Endothelial cell of umbilical vein (primary cell): ENCODE data around the gene EXT2. TPM values are rescaled to one million over a fixed set of nuclear protein-coding genes. Genes with fewer than 3 reads are reported as not detected.

ENCODE experiments used
- BruUV-seq: library from RNA; stranded (reverse); fragments of 400-500 nt; replicated peaks from 2 replicates; lab custom pipeline; 2021; lab: Mats Ljungman, UMichigan
- CTCF ChIA-PET: fragments of 300-600, 350-600 bp; sonication (Branson Sonifier 250); formaldehyde crosslinking; loops from one replicate; lab custom pipeline; 2021; ENCODE audit warnings: antibody characterized with exemption, inconsistent platforms; lab: Charles Lee
- POLR2A ChIA-PET: fragments of 300-600, 350-600 bp; sonication (Branson Sonifier 250); formaldehyde crosslinking; loops from one replicate; lab custom pipeline; 2021; ENCODE audit warnings: antibody characterized with exemption, inconsistent platforms; lab: Charles Lee
- DNase-seq: peaks from one replicate; pipeline ENCODE4 v3.0.0-alpha.2; 2011; ENCODE audit warnings: low read depth, low spot score
- FAIRE-seq: peaks from 2 replicates; lab custom pipeline; 2011; peaks lifted over from hg19 to GRCh38; lab: Jason Lieb, UNC
- H2AFZ ChIP-seq: 2 replicates; pipeline ENCODE4 v1.6.0; 2012; ENCODE audit warnings: low read depth, low read length, control low read depth, inconsistent platforms
- H3K27ac ChIP-seq: 2 replicates; pipeline ENCODE4 v1.5.1; 2011; ENCODE audit warnings: low read depth, mild to moderate bottlenecking, control low read depth, low read length, moderate library complexity; ENCODE audit not compliant: insufficient read depth
- H3K27me3 ChIP-seq, 2 experiments: 2 replicates each; pipeline versions ENCODE4 v1.6.0 to v1.6.1; 2011; ENCODE audit warnings: low read length in 2 of 2, mixed read lengths in 1 of 2; ENCODE audit not compliant: control insufficient read depth in 2 of 2, insufficient read depth in 2 of 2
- H3K36me3 ChIP-seq, 2 experiments: 2 replicates in 1 of 2; 3 replicates in 1 of 2; pipeline ENCODE4 v1.5.1; 2011; ENCODE audit warnings: low read length in 2 of 2, mild to moderate bottlenecking in 1 of 2, moderate library complexity in 1 of 2; ENCODE audit not compliant: control insufficient read depth in 2 of 2, insufficient read depth in 2 of 2; ENCODE audit errors: extremely low read depth in 1 of 2
- H3K4me1 ChIP-seq: 3 replicates; pipeline ENCODE4 v1.5.1; 2011; ENCODE audit warnings: mild to moderate bottlenecking, low read length; ENCODE audit not compliant: control insufficient read depth, insufficient read depth; ENCODE audit errors: extremely low read depth
- H3K4me2 ChIP-seq: 2 replicates; pipeline ENCODE4 v1.6.1; 2011; ENCODE audit warnings: low read length, control low read depth, mixed read lengths; ENCODE audit not compliant: insufficient read depth
- H3K4me3 ChIP-seq, 3 experiments: fragments of 200-600 bp in 1 of 3; sonication (generic), shearing (Covaris generic) in 1 of 3; replicated peaks in 1 of 3; 2 replicates each; pipeline ENCODE4 v1.5.1; 2011 to 2016; ENCODE audit warnings: control low read depth in 3 of 3, low read length in 3 of 3, mild to moderate bottlenecking in 2 of 3, inconsistent platforms in 1 of 3, low read depth in 1 of 3, moderate library complexity in 1 of 3; ENCODE audit not compliant: insufficient read depth in 1 of 3
- H3K79me2 ChIP-seq: 2 replicates; pipeline ENCODE4 v1.6.0; 2012; ENCODE audit warnings: low read length, inconsistent platforms; ENCODE audit not compliant: control insufficient read depth, insufficient read depth
- H3K9ac ChIP-seq: replicated peaks from 2 replicates; pipeline ENCODE3; 2011; ENCODE audit warnings: low read length, control low read depth; ENCODE audit not compliant: insufficient read depth; ENCODE audit errors: extremely low read depth
- H3K9me1 ChIP-seq: replicated peaks from 3 replicates; pipeline ENCODE4 v1.6.0; 2011; ENCODE audit warnings: mild to moderate bottlenecking, low read length; ENCODE audit not compliant: control insufficient read depth, insufficient read depth; ENCODE audit errors: extremely low read depth
- H3K9me3 ChIP-seq: replicated peaks from 2 replicates; pipeline ENCODE4 v1.5.1; 2012; ENCODE audit warnings: low read length, inconsistent platforms; ENCODE audit not compliant: control insufficient read depth, insufficient read depth
- H4K20me1 ChIP-seq: replicated peaks from 2 replicates; pipeline ENCODE3; 2011; ENCODE audit warnings: mild to moderate bottlenecking, low read length; ENCODE audit not compliant: control insufficient read depth, insufficient read depth; ENCODE audit errors: extremely low read depth
- CTCF ChIP-seq, 2 donors: IDR thresholded peaks; 1 replicate in 1 of 2; 2 replicates in 1 of 2; pipeline ENCODE4 v1.5.1; 2011; ENCODE audit warnings: low read length in 2 of 2, mild to moderate bottlenecking in 2 of 2, moderate library complexity in 2 of 2, control low read depth in 1 of 2, inconsistent platforms in 1 of 2, low read depth in 1 of 2; ENCODE audit not compliant: insufficient read depth in 1 of 2; ENCODE audit errors: extremely low read depth in 1 of 2
- EZH2 ChIP-seq: IDR thresholded peaks from 2 replicates; pipeline ENCODE4 v1.6.1; 2012; ENCODE audit warnings: borderline replicate concordance, low read depth, mild to moderate bottlenecking, moderate library complexity, low read length, inconsistent platforms; ENCODE audit not compliant: severe bottlenecking
- FOS ChIP-seq: IDR thresholded peaks from 2 replicates; pipeline ENCODE4 v1.6.1; 2011; ENCODE audit warnings: mild to moderate bottlenecking, low read length, moderate library complexity, borderline replicate concordance; ENCODE audit not compliant: insufficient read depth
- GATA2 ChIP-seq: IDR thresholded peaks from 2 replicates; pipeline ENCODE4 v1.7.0; 2011; ENCODE audit warnings: low read depth, mild to moderate bottlenecking, moderate library complexity, mixed read lengths, low read length; ENCODE audit not compliant: insufficient read length, insufficient read depth
- JUN ChIP-seq: IDR thresholded peaks from 2 replicates; pipeline ENCODE4 v1.6.1; 2011; ENCODE audit warnings: borderline replicate concordance, low read depth; ENCODE audit not compliant: insufficient read length, insufficient read depth
- MAX ChIP-seq: IDR thresholded peaks from 2 replicates; pipeline ENCODE4 v1.6.1; 2011; ENCODE audit not compliant: insufficient read depth, insufficient read length
- MYC ChIP-seq: IDR thresholded peaks from one replicate; pipeline ENCODE4 v1.6.1; 2011; ENCODE audit warnings: mild to moderate bottlenecking, low read depth, low read length
- POLR2A ChIP-seq: IDR thresholded peaks from 2 replicates; pipeline ENCODE4 v1.6.1; 2012; ENCODE audit warnings: low read depth, mild to moderate bottlenecking, control low read depth, low read length
- POLR2AphosphoS5 ChIP-seq: IDR thresholded peaks from 2 replicates; pipeline ENCODE4 v1.6.1; 2012; ENCODE audit warnings: low read depth, mild to moderate bottlenecking, control low read depth, low read length, moderate library complexity; ENCODE audit not compliant: insufficient read depth
- dilution Hi-C: fragments of 300-500 bp; cut with MboI; formaldehyde crosslinking; loops from one replicate; pipeline ENCODE4 v1.15.0; 2019; ENCODE audit warnings: low sequenced_read_pairs; ENCODE audit not compliant: extremely low pct_ligation_motif_present
- intact Hi-C: fragments of 100-400 bp; cut with micrococcal nuclease; formaldehyde crosslinking; loops from one replicate; pipeline ENCODE4 v1.10.0; 2022
- polyA plus RNA-seq, 4 experiments: library from polyadenylated mRNA; depleted of rRNA in 3 of 4; stranded (reverse) in 3 of 4; unstranded in 1 of 4; fragments of >200 nt; gene quantifications; 2 replicates each; pipeline versions ENCODE4 v1.2.1 to v1.2.3, GENCODE V29; 2011 to 2012; ENCODE audit warnings: missing spikeins in 1 of 4
- total RNA-seq: library from RNA; stranded (reverse); gene quantifications from 2 replicates; pipeline ENCODE4 v1.2.3, GENCODE V29; 2021

Gene EXT2
- total and polyA plus RNA-seq, 2 donors (not counting 3 experiments of a cell fraction or from before 2014, with no cell fraction given): 50.9 to 60.3 TPM

- CTCF ChIA-PET: interaction anchor here (0.9 to 1.7 kb wide), 2 partner anchors 11 to 20 kb away, joined by 4 to 5 read pairs; no protein-coding TSS in a partner anchor
- dilution Hi-C loops: no loop called here
- H3K4me3 ChIP-seq: no peak overlapping the region
Observed at GRCh38 chr11:44247508-44247907, 152.0 kb downstream of the EXT2 start.

More at GRCh38 chr11:44247508-44247907, 152.0 kb downstream of the EXT2 start:
- Histone ChIP-seq H3K9ac (no peak overlapping the region), H2AFZ (no peak overlapping the region), H4K20me1 (no peaks in the 10 kb centered on the region), H3K9me1 (no peaks in the 10 kb centered on the region), H3K79me2 (no peaks in the 10 kb centered on the region), H3K9me3 (no peaks in the 10 kb centered on the region), H3K4me2 (no peak overlapping the region), H3K36me3 (no peaks in the 10 kb centered on the region), H3K27ac (no peak overlapping the region), H3K4me1 (peaks cover 22% of the 10 kb centered on the region), H3K27me3 (no peaks in the 10 kb centered on the region)
- DNase-seq: no peak
- intact Hi-C loops: no loop called here
- POLR2A ChIA-PET: no interaction called here
- no peak for TF ChIP-seq EZH2
- no peak for TF ChIP-seq MAX
- TF ChIP-seq POLR2AphosphoS5: no peak
- no peak for TF ChIP-seq FOS
- TF ChIP-seq GATA2: no peak
- TF ChIP-seq MYC: no peak
- no peak for TF ChIP-seq JUN
- no peak for TF ChIP-seq POLR2A
- no peak for TF ChIP-seq CTCF (IDR thresholded peaks at IDR 0.05; ENCODE audit: extremely low read depth in 1 of 2, insufficient read depth in 1 of 2, low read depth in 1 of 2, low read length in 2 of 2)
- no peak for FAIRE-seq
- no TSS peak for BruUV-seq
